Fibroblast of skin of left quadriceps (primary cell): ENCODE data around the gene PRXL2B.
A peak's percentile ranks its signal among the peaks of the same experiment; 100 is the strongest.
"Not testable (repeated sequence)": the region's sequence is repeated elsewhere in the genome, so short reads cannot be mapped to it uniquely, and the experiment has no call there.

ENCODE experiments used
- DNase-seq, 2 experiments: peaks; one replicate each; pipeline ENCODE4 v3.0.0-alpha.2; 2013; ENCODE audit warnings: low read depth in 2 of 2

The PRXL2B gene

DNA sequence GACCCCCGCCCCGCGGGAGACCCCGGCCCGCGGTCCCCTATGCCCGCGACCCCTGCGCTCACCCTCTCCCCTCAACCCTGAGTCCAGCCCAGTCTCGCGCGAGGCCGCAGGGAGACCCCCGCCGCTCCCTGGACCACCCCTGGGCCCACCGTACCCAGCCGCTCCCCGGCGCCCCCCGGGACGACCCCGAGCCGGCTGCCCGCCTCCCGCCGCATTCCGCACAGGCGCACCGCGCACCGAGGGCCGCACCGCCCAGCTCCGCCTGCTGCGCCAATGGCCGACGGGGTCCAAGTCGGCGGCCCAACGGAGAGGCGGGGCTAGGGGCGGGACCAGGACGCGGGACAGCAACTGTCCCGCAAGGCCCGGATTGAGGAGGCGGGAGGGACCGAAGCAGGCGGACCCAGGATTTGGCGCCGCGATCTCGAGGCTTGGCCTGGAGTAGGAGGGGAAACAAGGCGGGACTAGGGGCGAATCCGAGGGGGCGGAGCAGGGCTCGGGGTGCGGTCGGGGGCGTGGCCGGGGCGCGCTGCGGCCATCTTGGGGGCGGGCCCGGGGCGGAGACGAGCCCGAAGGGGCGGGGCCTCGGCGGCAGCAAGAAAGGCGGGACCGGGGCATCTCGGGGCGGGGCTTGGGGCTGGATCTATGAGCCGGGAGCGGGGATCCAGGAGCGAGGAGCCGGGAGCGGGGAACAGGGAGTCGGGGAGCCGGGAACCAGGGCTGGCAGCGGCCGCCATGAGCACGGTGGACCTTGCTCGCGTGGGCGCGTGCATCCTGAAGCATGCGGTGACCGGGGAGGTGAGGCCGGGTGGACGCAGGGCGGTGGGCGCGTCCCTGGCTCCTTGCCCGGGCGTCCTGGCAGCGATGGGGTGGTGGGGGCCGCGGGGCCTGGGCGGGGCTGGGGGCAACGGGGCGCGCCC is at the start of gene PRXL2B:
Gene PRXL2B (plus strand): TSS at position 624 of the 917 bp plus-strand sequence. CDS start 109 bp downstream, at position 733.
- DNase-seq, result peak; percentile 98 to 99

GRCh38 chr1:2537784-2538115 is 48.8 kb upstream of the PRXL2B start:
- DNase-seq, result no peak

GRCh38 chr1:2538376-2538775 is 48.2 kb upstream of the PRXL2B start:
- DNase-seq, result no peak

DNA sequence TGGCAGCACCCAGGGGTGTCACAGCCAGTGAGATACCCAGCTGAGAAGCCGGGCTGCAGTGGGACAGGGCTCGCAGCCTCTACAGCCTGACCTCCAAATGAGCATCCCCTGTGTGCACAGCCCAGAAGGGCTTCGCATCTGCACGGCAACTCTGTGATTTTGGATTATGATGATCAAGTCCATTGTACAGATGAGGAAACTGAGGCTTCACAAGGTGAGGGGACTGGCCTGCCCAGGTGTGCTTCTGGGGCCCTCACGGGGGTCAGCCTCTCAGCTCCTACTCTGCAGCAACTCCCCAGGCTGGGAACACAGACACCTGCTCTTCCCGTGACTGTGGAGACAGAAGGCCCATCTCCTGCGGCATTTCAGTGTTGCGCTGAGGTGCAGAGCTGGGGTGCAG is 47.7 kb upstream of the PRXL2B start:
- no peak for DNase-seq

- DNase-seq, result no peak
Measured at GRCh38 chr1:2539312-2539907, 47.2 kb upstream of the PRXL2B start.

DNA sequence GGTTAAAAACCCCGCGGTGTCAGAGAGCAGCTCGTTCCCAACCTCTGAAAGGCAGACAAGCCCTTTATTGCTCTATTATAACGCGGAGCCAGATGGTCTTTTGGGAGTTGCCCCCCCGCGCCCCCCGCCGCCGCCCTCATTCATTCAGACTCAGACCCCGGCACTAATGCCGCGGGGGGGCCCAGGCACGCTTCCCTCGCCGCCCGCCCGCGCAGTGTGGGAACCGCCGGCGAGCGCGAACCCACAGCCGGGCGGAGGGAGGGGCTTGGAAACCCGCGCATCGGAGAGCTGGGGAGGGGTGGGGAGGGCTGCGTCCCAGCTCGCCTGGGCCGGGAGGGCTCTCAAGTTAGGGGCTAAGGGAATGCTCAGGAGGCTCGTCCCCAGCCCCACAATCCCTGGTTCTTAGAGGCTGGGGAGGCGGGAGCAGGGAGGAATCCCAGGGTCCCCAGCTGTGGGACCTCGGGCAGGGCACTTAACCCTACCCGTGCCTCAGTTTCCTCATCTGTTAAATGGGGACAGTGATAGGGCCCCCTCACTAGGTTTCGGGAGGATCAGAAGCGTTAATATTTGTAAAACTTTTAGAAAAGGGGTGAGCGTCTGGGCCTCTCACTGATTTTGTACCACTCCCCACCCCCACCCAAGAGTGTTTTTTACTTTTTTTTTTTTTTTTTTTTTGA is 45.6 kb upstream of the PRXL2B start:
- no peak for DNase-seq

- no peak for DNase-seq
Measured at GRCh38 chr1:2541619-2542245, 44.8 kb upstream of the PRXL2B start.

GRCh38 chr1:2542246-2542915 is 44.2 kb upstream of the PRXL2B start:
- no peak for DNase-seq

- DNase-seq, result no peak
Measured at GRCh38 chr1:2543543-2544092, 43.0 kb upstream of the PRXL2B start.

- DNase-seq, result no peak
Measured at GRCh38 chr1:2544093-2544874, 42.3 kb upstream of the PRXL2B start.

DNA sequence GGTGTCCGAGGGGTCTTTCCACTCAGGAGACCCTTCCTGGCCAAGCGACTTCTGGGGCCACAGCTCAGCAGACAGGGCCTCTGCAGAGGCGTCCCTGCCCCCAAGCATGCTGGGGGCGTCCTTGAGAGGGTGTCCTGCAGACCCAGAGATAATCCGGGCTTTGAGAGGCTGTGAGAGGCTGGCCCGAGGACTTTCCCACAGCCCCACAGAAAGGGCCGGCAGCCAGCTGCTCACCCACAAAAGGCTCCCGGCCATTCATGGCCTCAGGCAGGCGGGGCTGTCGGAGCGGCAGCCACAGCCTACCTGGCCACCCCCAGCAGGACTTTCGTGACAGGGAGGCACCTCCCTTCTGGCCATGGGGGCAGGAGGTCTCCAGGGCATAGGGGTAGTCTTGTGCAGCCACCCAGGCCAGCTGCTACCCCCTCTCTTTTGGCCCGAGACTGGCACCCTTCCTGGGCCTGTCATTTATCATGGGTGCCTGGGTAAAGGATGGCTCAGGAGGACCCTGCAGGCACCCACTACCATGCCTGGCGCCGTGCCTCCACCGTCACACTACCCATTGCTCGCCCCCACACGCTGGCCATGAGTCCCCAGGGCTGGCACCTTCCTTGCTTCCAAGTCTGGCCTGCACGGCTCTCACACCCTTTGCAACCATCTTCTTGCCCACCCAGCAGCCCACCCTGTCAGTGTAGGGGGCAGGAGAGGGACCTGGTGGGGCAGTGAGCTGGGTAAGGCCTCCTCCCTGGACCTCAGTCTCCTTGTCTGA is 41.5 kb upstream of the PRXL2B start:
- no peak for DNase-seq

- DNase-seq, result peak; percentile 36 to 37
Measured at GRCh38 chr1:2545754-2546514, 40.6 kb upstream of the PRXL2B start.

DNA sequence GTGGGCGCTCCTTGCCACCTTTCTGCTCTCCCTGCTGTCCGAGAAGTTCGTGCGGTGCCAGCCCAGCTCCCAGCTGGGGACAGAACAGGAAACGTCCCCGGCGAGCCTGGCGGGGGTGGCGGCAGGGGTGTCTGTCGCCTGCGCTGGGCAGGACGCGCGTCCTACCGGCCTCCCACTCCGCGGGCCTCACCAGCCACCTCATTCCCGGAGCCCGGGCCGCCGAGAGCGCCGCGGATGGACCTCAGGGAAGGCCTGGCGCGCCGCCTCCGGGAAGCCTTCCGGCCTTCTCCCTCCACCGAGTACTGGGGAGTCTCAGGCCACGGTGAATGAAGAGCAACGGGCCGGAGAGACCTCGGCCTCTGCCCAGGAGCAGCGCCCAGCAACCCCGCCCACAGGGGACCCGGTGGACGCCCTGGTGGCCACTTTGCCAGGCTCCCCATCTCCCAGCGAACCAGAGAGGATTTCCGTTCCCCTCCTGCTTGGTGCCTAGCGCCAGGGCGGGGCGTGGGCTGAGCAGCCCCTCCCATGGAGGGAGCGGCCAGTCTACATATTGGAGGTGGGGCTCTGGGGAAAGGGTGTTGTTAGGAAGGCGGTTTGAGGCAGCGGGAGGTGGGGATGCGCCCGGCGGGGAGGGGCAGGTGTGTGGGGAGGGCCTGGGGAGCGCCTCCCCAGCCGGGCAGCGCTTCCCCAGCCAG is 39.9 kb upstream of the PRXL2B start:
- no peak for DNase-seq

DNA sequence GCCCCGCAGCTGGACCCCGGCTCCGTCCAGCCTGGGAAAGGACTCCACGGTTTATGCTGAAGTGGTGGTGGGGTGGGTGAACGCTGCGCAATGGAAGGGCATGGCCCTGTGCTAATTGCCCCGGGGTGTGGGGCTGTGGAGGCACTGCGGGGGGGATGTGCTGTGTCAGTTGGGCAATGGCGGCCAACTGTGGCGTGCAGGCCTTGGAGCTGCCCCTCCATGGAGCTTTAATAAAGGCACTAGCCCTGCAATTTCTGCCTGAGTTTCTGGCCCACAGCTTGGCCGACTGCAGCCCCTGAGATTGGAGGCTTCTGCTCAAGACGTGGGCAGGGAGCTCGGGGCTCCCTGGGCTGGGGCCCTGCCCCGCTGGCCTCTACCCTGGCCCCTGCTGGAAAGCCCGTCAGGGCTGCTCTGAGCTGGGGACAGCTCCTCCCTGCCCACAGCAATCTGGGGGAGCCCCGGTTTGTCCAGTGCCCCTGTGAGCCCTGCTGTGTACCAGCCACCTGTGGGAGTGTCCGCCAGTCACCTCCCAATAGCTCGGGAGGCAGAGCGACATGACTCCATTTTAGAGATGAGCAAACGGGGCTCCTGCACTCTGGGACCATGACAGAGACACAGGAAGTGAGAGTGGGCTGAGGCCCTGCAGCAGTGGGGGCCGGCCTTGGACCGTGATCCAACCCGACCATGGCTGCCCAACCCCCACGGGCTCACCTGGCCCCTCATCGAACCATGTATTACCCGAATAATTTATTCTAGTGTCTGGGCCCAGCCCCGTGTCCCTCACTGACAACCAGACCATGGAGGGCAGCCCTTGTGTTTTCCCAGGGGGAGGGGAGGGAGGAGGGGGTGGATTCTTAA is 39.1 kb upstream of the PRXL2B start:
- DNase-seq, result no peak

- DNase-seq, result no peak
Measured at GRCh38 chr1:2548068-2548589, 38.4 kb upstream of the PRXL2B start.

- not testable (repeated sequence) for DNase-seq
Measured at GRCh38 chr1:2549367-2550029, 37.1 kb upstream of the PRXL2B start.
